HEK293 (cell line): Measurements from ENCODE around the gene TBC1D5.

ENCODE experiments used
- CTCF ChIA-PET: fragments of 350-600 bp; formaldehyde crosslinking; extraction: SDS; loops from one replicate; lab custom pipeline; 2021; ENCODE audit warnings: antibody characterized with exemption; lab: Yijun Ruan, JAX
- POLR2A ChIA-PET: fragments of 300-600 bp; formaldehyde crosslinking; extraction: SDS; loops from one replicate; lab custom pipeline; 2020; ENCODE audit warnings: antibody characterized with exemption, inconsistent platforms; lab: Yijun Ruan, JAX
- H3K27ac ChIP-seq: fragments of 200-500 bp; sonication (Bioruptor generic); 2 replicates; pipeline ENCODE4 v1.5.1; 2014; ENCODE audit warnings: low read depth, low read length, control low read depth, inconsistent platforms; ENCODE audit errors: extremely low read depth
- H3K36me3 ChIP-seq, 2 experiments: fragments of 200-500 bp in 1 of 2; sonication (Bioruptor generic) in 1 of 2; 1 replicate in 1 of 2; 2 replicates in 1 of 2; pipeline ENCODE4 v1.5.1; 2014 to 2017; ENCODE audit warnings: inconsistent platforms in 2 of 2, low read length in 2 of 2; ENCODE audit not compliant: control insufficient read depth in 2 of 2, insufficient read depth in 1 of 2
- H3K4me1 ChIP-seq: fragments of 200-500 bp; sonication (Bioruptor generic); 2 replicates; pipeline ENCODE4 v1.5.1; 2014; ENCODE audit warnings: mild to moderate bottlenecking, low read length, inconsistent platforms; ENCODE audit not compliant: control insufficient read depth, insufficient read depth
- H3K4me3 ChIP-seq: 2 replicates; pipeline ENCODE4 v1.5.1; 2011; ENCODE audit warnings: low read depth, mild to moderate bottlenecking, control low read depth, low read length, moderate library complexity
- H3K9me3 ChIP-seq: fragments of 200-500 bp; sonication (Bioruptor generic); 2 replicates; pipeline ENCODE4 v1.5.1; 2014; ENCODE audit warnings: low read depth, low read length, inconsistent platforms; ENCODE audit not compliant: control insufficient read depth, insufficient read depth
- BCL11B ChIP-seq: fragments of 450-650 bp; formaldehyde crosslinking; IDR thresholded peaks from 2 replicates; pipeline ENCODE4 v1.5.1; 2016; ENCODE audit warnings: low read depth, missing biosample characterization, missing genetic modification characterization
- FEZF1 ChIP-seq: fragments of 450-650 bp; formaldehyde crosslinking; IDR thresholded peaks from 2 replicates; pipeline ENCODE4 v1.5.1; 2016; ENCODE audit warnings: missing biosample characterization, missing genetic modification characterization
- SP3 ChIP-seq: fragments of 450-650 bp; formaldehyde crosslinking; IDR thresholded peaks from 2 replicates; pipeline ENCODE4 v1.5.1; 2016; ENCODE audit warnings: missing biosample characterization, missing genetic modification characterization
- WT1 ChIP-seq: fragments of 450-650 bp; formaldehyde crosslinking; IDR thresholded peaks from 2 replicates; pipeline ENCODE4 v1.5.1; 2016; ENCODE audit warnings: missing biosample characterization, missing genetic modification characterization
- ZBTB11 ChIP-seq: fragments of 450-650 bp; formaldehyde crosslinking; conservative IDR thresholded peaks from 2 replicates; pipeline ENCODE4 v1.5.1; 2016; ENCODE audit warnings: low read depth, missing biosample characterization, missing genetic modification characterization
- ZEB2 ChIP-seq: fragments of 450-650 bp; formaldehyde crosslinking; IDR thresholded peaks from 2 replicates; pipeline ENCODE4 v1.5.1; 2016; ENCODE audit warnings: missing biosample characterization, missing genetic modification characterization
- ZNF16 ChIP-seq: fragments of 450-650 bp; formaldehyde crosslinking; IDR thresholded peaks from 2 replicates; pipeline ENCODE4 v1.5.1; 2016; ENCODE audit warnings: low read depth, missing biosample characterization, missing genetic modification characterization
- ZNF174 ChIP-seq: fragments of 450-650 bp; formaldehyde crosslinking; IDR thresholded peaks from 2 replicates; pipeline ENCODE4 v1.5.0; 2017; ENCODE audit warnings: missing biosample characterization, mild to moderate bottlenecking, missing genetic modification characterization
- ZNF274 ChIP-seq, 2 experiments: fragments of 200-500 bp in 1 of 2; fragments of 450-650 bp in 1 of 2; sonication (Bioruptor generic) in 1 of 2; formaldehyde crosslinking in 1 of 2; IDR thresholded peaks; 2 replicates each; pipeline versions ENCODE4 v1.5.1 to v1.6.1; 2014 to 2016; ENCODE audit warnings: borderline replicate concordance in 1 of 2, inconsistent platforms in 1 of 2, low read length in 1 of 2, missing biosample characterization in 1 of 2, missing genetic modification characterization in 1 of 2
- ZNF398 ChIP-seq: fragments of 450-650 bp; formaldehyde crosslinking; IDR thresholded peaks from 2 replicates; pipeline ENCODE4 v1.5.1; 2017; ENCODE audit warnings: missing biosample characterization, missing genetic modification characterization
- ZNF514 ChIP-seq: fragments of 450-650 bp; formaldehyde crosslinking; IDR thresholded peaks from 2 replicates; pipeline ENCODE4 v1.5.1; 2016; ENCODE audit warnings: missing biosample characterization, missing genetic modification characterization
- ZNF548 ChIP-seq: fragments of 450-650 bp; formaldehyde crosslinking; IDR thresholded peaks from 2 replicates; pipeline ENCODE4 v1.5.1; 2016; ENCODE audit warnings: missing biosample characterization, missing genetic modification characterization
- ZNF561 ChIP-seq: fragments of 450-650 bp; IDR thresholded peaks from 2 replicates; pipeline ENCODE4 v1.5.1; 2018; ENCODE audit warnings: missing biosample characterization, missing genetic modification characterization, borderline replicate concordance
- ZNF830 ChIP-seq: fragments of 450-650 bp; IDR thresholded peaks from 2 replicates; pipeline ENCODE4 v1.5.0; 2018; ENCODE audit warnings: missing biosample characterization, missing genetic modification characterization, low read depth, mild to moderate bottlenecking, moderate library complexity

Gene TBC1D5

GRCh38 chr3:17744693-17745092 is 2.3 kb upstream of the TBC1D5 start:
- no peak overlapping the region for H3K27ac ChIP-seq
- POLR2A ChIA-PET: no interaction called here
- H3K4me3 ChIP-seq: no peak overlapping the region
- CTCF ChIA-PET: interaction anchor here (1.1 kb wide), 1 partner anchor 100 kb away, joined by 3 read pairs; no protein-coding TSS in a partner anchor
- TF ChIP-seq ZNF514 (tag by site-specific recombination): no peak
- no peak for TF ChIP-seq ZNF830
- TF ChIP-seq SP3 (tag by site-specific recombination): no peak
- no peak for TF ChIP-seq ZNF548
- TF ChIP-seq ZNF561 (tag by site-specific recombination): no peak
- TF ChIP-seq ZNF398: no peak
- no peak for TF ChIP-seq BCL11B (tag by site-specific recombination)
- no peaks in the 10 kb centered on the region for H3K36me3 ChIP-seq
- H3K4me1 ChIP-seq: peaks cover 6% of the 10 kb centered on the region; the same call in 1 of the 2 replicates
- no peaks in the 10 kb centered on the region for H3K9me3 ChIP-seq

DNA sequence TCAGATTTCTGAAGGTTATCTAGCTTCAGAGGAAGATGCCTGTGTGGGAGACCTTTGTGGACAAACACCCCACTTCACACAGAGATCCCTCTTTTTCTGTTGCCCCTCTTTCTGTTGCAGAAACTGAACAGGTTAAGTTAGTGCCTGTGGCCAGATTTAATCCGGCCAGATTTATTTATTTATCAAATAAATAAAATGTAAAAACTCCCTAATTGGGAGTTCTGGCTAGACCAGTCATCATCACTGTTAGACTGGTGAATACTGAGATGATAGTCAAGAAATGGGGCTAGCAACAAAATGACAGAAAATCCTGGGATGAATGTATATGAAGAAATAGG is 1.2 kb upstream of the TBC1D5 start:
- no peak overlapping the region for H3K4me3 ChIP-seq
- peaks cover 9% of the 10 kb centered on the region; the same call in 1 of the 2 replicates for H3K4me1 ChIP-seq
- no peak overlapping the region for H3K27ac ChIP-seq
- no peaks in the 10 kb centered on the region for H3K36me3 ChIP-seq
- POLR2A ChIA-PET: no interaction called here
- TF ChIP-seq ZNF398 (no peak), ZEB2 (tag by site-specific recombination) (no peak), ZNF16 (tag by site-specific recombination) (no peak), ZNF274 (IDR thresholded peaks at IDR 0.05; ENCODE audit: low read length) (no peak), ZNF274 (tag by site-specific recombination; IDR thresholded peaks at IDR 0.05; ENCODE audit: borderline replicate concordance) (no peak), ZNF174 (tag by site-specific recombination) (no peak), FEZF1 (tag by site-specific recombination) (no peak), WT1 (no peak), ZBTB11 (tag by site-specific recombination) (no peak)
- CTCF ChIA-PET: interaction anchor here (1.8 to 2.2 kb wide), 2 partner anchors 98 to 99 kb away, joined by 6 to 12 read pairs; no protein-coding TSS in a partner anchor
- H3K9me3 ChIP-seq: no peaks in the 10 kb centered on the region
